NK-92 (cell line): ENCODE measurements around the gene NR5A1.

Experiments
- DNase-seq: peaks from one replicate; lab custom pipeline; 2025; ENCODE audit not compliant: unreplicated experiment; lab: John Stamatoyannopoulos, UW

NR5A1 gene

GRCh38 chr9:124514874-124515273, 7.7 kb upstream of the NR5A1 start:
- no peak for DNase-seq

- DNase-seq = no peak
Observed at GRCh38 chr9:124514125-124514524, 6.9 kb upstream of the NR5A1 start.

- DNase-seq = no peak
Observed at GRCh38 chr9:124513376-124513994, 6.3 kb upstream of the NR5A1 start.

- DNase-seq = no peak
Observed at GRCh38 chr9:124512806-124513204, 5.6 kb upstream of the NR5A1 start.

GRCh38 chr9:124511891-124512805, 4.9 kb upstream of the NR5A1 start:
- DNase-seq = no peak

- DNase-seq = no peak
Observed at GRCh38 chr9:124511426-124511840, 4.2 kb upstream of the NR5A1 start.

- DNase-seq = no peak
Observed at GRCh38 chr9:124510650-124511425, 3.6 kb upstream of the NR5A1 start.

GRCh38 chr9:124507880-124508423, 753 bp upstream of the NR5A1 start:
- DNase-seq = no peak

- no peak for DNase-seq
Observed at GRCh38 chr9:124506433-124506832, 766 bp downstream of the NR5A1 start.

GRCh38 chr9:124505901-124506346, 1.3 kb downstream of the NR5A1 start:
- DNase-seq = no peak

- no peak for DNase-seq
Observed at GRCh38 chr9:124505006-124505900, 1.9 kb downstream of the NR5A1 start.

- no peak for DNase-seq
Observed at GRCh38 chr9:124504530-124505005, 2.6 kb downstream of the NR5A1 start.

- DNase-seq = no peak
Observed at GRCh38 chr9:124503713-124504529, 3.3 kb downstream of the NR5A1 start.

GRCh38 chr9:124502711-124503702, 4.2 kb downstream of the NR5A1 start:
- no peak for DNase-seq

- DNase-seq = no peak
Observed at GRCh38 chr9:124501771-124502320, 5.4 kb downstream of the NR5A1 start.

- DNase-seq = no peak
Observed at GRCh38 chr9:124500796-124501611, 6.2 kb downstream of the NR5A1 start.
